GM21447 (cell line): ENCODE results near the gene GULP1.

Experiments
- ATAC-seq: cut with Tn5 transposase; IDR thresholded peaks from one replicate; pipeline ENCODE4 v1.9.1; 2021; ENCODE audit not compliant: unreplicated experiment

The GULP1 gene

GRCh38 chr2:188322569-188323551 is 31.2 kb downstream of the GULP1 start:
- ATAC-seq: no peak

- no peak for ATAC-seq
Measured at GRCh38 chr2:188324067-188324466, 32.4 kb downstream of the GULP1 start.

- no peak for ATAC-seq
Measured at GRCh38 chr2:188326290-188326668, 34.6 kb downstream of the GULP1 start.

DNA sequence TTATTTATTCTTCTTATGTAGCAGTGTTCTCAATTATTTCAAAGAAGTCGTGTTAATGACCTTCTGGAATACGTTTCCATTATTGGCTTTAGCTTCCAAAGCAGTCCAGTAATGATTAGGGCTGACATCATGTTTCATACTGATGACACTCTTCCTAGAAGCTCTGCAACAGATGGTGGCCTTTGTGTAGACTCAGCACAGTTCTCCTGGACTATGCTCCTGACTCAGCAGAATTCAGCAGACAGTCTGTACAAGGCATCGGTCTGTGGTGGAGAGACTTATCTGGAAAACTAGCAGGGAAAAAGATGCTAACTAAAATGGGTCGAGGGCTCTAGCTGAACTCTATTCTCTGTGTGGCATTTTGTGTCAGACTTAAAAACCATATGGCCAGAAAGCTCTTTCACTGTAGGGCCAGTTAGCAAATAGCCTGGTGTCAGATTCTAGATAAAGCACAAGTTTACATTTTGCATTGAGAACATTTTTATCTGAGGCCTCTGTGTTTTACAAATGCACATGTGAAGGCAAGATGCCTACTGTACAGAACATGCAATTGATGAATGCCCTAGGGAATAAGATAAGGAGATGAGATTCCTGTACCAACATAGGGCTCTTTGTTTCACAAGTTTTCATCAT is 35.1 kb downstream of the GULP1 start:
- no peak for ATAC-seq

GRCh38 chr2:188327518-188328213 is 36.0 kb downstream of the GULP1 start:
- no peak for ATAC-seq

GRCh38 chr2:188328419-188328818 is 36.7 kb downstream of the GULP1 start:
- no peak for ATAC-seq

- no peak for ATAC-seq
Measured at GRCh38 chr2:188330316-188331053, 38.8 kb downstream of the GULP1 start.

DNA sequence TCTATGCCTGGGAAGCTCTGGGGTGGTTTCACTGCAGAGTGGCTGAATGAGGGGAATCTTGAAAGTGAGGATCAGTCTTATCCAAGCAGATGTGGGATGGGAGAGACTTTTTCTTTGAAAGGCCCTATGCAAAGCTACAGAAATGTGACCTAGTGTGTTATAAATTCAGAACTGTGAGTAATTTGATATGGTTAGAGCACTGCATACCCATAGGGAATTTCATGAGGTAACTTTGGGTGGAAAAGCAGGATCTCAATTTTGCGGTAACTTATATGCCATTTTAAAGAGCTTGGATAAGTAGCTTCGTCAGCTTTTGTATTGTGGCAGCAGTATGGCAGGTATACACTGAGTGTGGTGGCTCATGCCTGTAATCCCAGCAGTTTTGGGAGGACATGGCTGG is 40.9 kb downstream of the GULP1 start:
- no peak for ATAC-seq

GRCh38 chr2:188333751-188334524 is 42.3 kb downstream of the GULP1 start:
- ATAC-seq: no peak

GRCh38 chr2:188338463-188338862 is 46.8 kb downstream of the GULP1 start:
- ATAC-seq: no peak

- ATAC-seq: no peak
Measured at GRCh38 chr2:188340257-188340656, 48.6 kb downstream of the GULP1 start.

- no peak for ATAC-seq
Measured at GRCh38 chr2:188345020-188345419, 53.3 kb downstream of the GULP1 start.

- no peak for ATAC-seq
Measured at GRCh38 chr2:188345426-188345825, 53.8 kb downstream of the GULP1 start.

GRCh38 chr2:188345831-188346458 is 54.3 kb downstream of the GULP1 start:
- no peak for ATAC-seq

GRCh38 chr2:188349019-188349418 is 57.3 kb downstream of the GULP1 start:
- ATAC-seq: no peak

DNA sequence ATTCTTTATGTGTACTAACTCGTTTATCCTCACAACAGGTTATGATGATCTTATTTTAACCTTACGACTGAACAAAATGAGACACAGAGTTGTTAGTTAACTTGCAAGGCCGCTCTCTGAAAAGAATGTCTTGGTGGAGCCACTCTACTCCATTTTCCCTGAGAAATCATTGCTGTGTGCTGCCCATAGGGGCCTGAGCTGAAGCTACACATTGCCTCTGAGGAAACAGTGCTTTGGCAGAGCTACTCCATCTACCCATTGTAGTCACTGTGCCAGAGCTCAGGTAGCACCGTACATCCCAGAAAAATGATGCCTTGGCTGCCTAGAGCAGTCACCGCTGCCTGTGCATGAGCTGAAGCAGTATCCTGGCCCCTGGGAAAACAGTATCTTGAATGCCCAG is 61.6 kb downstream of the GULP1 start:
- ATAC-seq: no peak

GRCh38 chr2:188360485-188361263 is 69.0 kb downstream of the GULP1 start:
- no peak for ATAC-seq

DNA sequence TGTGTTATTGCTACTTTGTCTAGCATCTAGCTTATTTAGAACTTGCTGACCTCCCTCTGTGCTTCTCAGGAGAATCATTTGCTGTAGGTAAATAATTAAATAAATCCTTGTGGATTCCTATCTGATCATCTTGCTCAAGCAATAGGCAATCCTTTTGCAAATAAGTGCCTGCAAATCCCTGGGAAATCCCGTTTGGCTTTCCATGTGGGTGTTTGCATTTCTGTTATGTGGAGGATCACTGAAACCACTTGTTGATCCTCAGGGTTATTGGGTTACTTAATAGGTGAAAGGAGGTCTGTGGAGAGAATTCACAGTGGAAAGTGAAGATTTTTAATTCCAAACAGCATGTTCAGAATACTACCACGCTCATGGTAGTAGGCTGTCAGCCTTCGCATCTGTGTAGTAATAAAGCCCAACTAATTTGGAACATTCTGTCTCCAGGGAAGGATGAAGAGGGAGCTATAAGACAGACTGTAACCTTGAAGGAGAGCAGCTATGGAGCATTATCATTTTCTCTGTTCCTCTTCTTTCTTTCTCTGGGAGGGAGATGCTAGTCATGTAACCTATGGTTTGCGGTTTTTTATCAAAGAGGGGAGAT is 72.5 kb downstream of the GULP1 start:
- ATAC-seq: no peak
